GM13976 (cell line): ENCODE measurements around the gene RIC3.

ENCODE experiments used
- DNase-seq: peaks from one replicate; pipeline ENCODE4 v3.0.0; 2012; ENCODE audit warnings: low spot score
- in situ Hi-C: fragments of 300-500 bp; cut with MboI; formaldehyde crosslinking; loops from one replicate; pipeline ENCODE4 v1.12.0; 2022; ENCODE audit warnings: low sequenced_read_pairs, mixed read lengths, inconsistent platforms; ENCODE audit not compliant: unreplicated experiment
- TF ChIP-seq, protein P1 (sequence below): IDR thresholded peaks from 2 replicates; pipeline ENCODE4 v1.5.1; 2012; ENCODE audit warnings: borderline replicate concordance, mild to moderate bottlenecking; ENCODE audit not compliant: insufficient read depth; ENCODE audit errors: extremely low read depth, missing control alignments, control extremely low read depth

The RIC3 gene

DNA sequence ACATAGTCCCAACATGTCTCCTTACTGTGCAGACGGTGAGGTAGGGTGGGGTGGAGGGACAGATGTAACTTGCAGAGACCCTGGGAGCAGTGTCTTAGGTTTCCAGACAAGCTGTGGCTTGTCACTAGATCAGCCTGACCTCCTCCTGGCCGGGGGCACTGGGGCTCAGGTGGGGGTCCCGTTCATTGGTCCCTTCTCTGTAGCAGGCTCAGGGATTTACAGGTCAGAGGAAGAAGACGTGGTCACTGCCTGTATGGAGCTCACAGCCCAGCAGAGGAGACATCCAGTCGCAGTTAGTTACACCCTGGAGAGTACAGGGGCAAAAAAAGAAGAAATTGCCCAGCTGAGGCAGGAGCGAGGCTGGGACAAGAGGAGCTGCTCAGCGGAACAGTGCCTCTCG lies 109.8 kb downstream of the RIC3 start:
- in situ Hi-C loops, result no loop called here
- TF ChIP-seq, protein P1, sequence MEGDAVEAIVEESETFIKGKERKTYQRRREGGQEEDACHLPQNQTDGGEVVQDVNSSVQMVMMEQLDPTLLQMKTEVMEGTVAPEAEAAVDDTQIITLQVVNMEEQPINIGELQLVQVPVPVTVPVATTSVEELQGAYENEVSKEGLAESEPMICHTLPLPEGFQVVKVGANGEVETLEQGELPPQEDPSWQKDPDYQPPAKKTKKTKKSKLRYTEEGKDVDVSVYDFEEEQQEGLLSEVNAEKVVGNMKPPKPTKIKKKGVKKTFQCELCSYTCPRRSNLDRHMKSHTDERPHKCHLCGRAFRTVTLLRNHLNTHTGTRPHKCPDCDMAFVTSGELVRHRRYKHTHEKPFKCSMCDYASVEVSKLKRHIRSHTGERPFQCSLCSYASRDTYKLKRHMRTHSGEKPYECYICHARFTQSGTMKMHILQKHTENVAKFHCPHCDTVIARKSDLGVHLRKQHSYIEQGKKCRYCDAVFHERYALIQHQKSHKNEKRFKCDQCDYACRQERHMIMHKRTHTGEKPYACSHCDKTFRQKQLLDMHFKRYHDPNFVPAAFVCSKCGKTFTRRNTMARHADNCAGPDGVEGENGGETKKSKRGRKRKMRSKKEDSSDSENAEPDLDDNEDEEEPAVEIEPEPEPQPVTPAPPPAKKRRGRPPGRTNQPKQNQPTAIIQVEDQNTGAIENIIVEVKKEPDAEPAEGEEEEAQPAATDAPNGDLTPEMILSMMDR, result no peak
- DNase-seq, result no peak

DNA sequence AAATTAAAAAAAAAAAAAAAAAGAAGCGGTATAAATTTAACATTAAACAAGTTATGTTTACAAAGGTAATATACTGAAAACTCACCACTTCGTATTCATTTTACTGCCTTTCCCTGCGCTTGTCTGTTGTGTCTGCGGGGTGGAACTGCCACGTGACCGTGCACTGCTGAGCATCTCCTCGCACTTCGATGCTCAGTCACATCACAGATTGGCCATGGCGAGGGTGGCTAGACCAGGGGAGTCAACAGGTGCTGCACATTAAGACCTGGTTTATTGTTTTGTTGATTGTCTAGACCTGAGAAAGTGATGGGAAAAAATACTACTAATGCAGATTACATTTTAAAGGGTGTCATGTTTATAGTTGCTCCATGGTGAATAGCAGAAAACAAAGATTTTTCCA lies 110.6 kb downstream of the RIC3 start:
- DNase-seq, result no peak
- TF ChIP-seq, protein P1, result no peak
- in situ Hi-C loops, result no loop called here

DNA sequence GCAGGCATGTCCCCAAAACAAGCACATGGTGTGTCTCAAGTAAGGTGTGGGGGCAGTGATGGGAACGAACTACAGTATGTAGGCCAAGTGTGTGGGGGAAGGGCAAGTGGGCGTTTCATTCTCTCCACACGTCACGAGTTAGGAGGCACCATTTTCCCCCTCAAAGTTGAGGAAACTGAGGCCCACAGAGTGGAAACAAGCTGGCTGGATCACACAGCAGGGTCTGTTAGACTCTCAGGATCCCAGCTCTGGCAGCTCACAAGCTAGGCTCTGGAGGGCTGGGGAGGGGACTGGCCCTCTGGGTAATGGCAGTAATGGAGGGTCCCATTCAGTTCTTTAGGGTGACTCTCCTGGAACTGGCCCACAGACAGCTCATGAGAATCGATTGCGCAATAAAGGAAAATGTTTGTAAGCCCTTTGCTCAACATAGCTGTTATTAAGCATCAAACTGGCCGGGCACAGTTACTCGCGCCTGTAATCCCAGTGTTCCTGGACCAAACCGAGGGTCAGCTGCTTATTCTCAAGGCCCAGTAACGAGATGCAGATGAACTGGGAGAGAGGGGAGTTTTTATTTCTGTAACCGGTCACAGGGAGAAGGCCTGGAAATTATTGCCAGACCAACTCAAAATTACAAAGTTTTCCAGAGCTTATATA lies 111.9 kb downstream of the RIC3 start:
- in situ Hi-C loops, result no loop called here
- DNase-seq, result no peak
- TF ChIP-seq, protein P1, result no peak
